Liver (tissue), 9 donors: ENCODE data around the gene LAMB3. TPM values are rescaled to one million over a fixed set of nuclear protein-coding genes. Genes with fewer than 3 reads are reported as not detected.

ENCODE experiments used
- DNase-seq: peaks from one replicate; pipeline ENCODE4 v3.0.0-alpha.2; 2017; ENCODE audit warnings: low spot score
- H3K27ac ChIP-seq, 2 donors: one replicate each; pipeline ENCODE4 v1.7.0; 2013; ENCODE audit warnings: inconsistent platforms in 2 of 2, low read length in 2 of 2, control low read depth in 1 of 2, low read depth in 1 of 2, mild to moderate bottlenecking in 1 of 2
- H3K27me3 ChIP-seq, 4 donors: one replicate each; pipeline versions ENCODE4 v1.6.1 to v1.7.0; 2013; ENCODE audit warnings: low read length in 3 of 4, inconsistent platforms in 1 of 4, mild to moderate bottlenecking in 1 of 4, moderate library complexity in 1 of 4; ENCODE audit not compliant: control insufficient read depth in 4 of 4, insufficient read depth in 4 of 4
- H3K36me3 ChIP-seq, 4 donors: one replicate each; pipeline versions ENCODE4 v1.6.1 to v1.7.0; 2013; ENCODE audit warnings: low read length in 3 of 4, mild to moderate bottlenecking in 3 of 4, low read depth in 1 of 4, moderate library complexity in 1 of 4; ENCODE audit not compliant: control insufficient read depth in 4 of 4, insufficient read depth in 3 of 4
- H3K4me1 ChIP-seq, 4 donors: one replicate each; pipeline versions ENCODE4 v1.6.1 to v1.7.0; 2013; ENCODE audit warnings: low read length in 3 of 4, mild to moderate bottlenecking in 3 of 4, moderate library complexity in 1 of 4; ENCODE audit not compliant: control insufficient read depth in 4 of 4, insufficient read depth in 4 of 4
- H3K4me3 ChIP-seq, 3 donors: one replicate each; pipeline versions ENCODE4 v1.6.1 to v1.7.0; 2013; ENCODE audit warnings: low read length in 3 of 3, control low read depth in 1 of 3, low read depth in 1 of 3, mild to moderate bottlenecking in 1 of 3
- H3K9ac ChIP-seq, 2 donors: one replicate each; pipeline ENCODE4 v1.7.0; 2013; ENCODE audit warnings: low read length in 2 of 2, mild to moderate bottlenecking in 2 of 2, moderate library complexity in 2 of 2, control low read depth in 1 of 2, low read depth in 1 of 2
- H3K9me3 ChIP-seq, 4 donors: one replicate each; pipeline versions ENCODE4 v1.6.1 to v1.7.0; 2013; ENCODE audit warnings: low read length in 3 of 4; ENCODE audit not compliant: control insufficient read depth in 4 of 4
- ATF3 ChIP-seq: IDR thresholded peaks from 2 replicates; pipeline ENCODE4 v1.6.1; 2016; ENCODE audit warnings: antibody characterized with exemption
- CTCF ChIP-seq: fragments of 150-350 bp; IDR thresholded peaks from 2 replicates; pipeline ENCODE4 v1.5.1; 2017; ENCODE audit warnings: improper control_type of control experiment, low read depth, low read length; ENCODE audit not compliant: missing input control
- EGR1 ChIP-seq, 2 donors: IDR thresholded peaks; 2 replicates each; pipeline ENCODE4 v1.6.1; 2016 to 2018; ENCODE audit warnings: antibody characterized with exemption in 2 of 2, low read depth in 2 of 2
- FOXA1 ChIP-seq: IDR thresholded peaks from 2 replicates; pipeline ENCODE4 v1.6.1; 2016; ENCODE audit warnings: antibody characterized with exemption
- GABPA ChIP-seq, 2 donors: IDR thresholded peaks in 1 of 2; conservative IDR thresholded peaks in 1 of 2; 2 replicates each; pipeline ENCODE4 v1.6.1; 2016; ENCODE audit warnings: antibody characterized with exemption in 2 of 2, mild to moderate bottlenecking in 1 of 2, moderate library complexity in 1 of 2
- HNF4A ChIP-seq, 2 donors: conservative IDR thresholded peaks; 2 replicates each; pipeline ENCODE4 v1.6.1; 2016; ENCODE audit warnings: antibody characterized with exemption in 2 of 2, mild to moderate bottlenecking in 2 of 2
- HNF4G ChIP-seq: IDR thresholded peaks from 2 replicates; pipeline ENCODE4 v1.6.1; 2016; ENCODE audit warnings: antibody characterized with exemption
- MAX ChIP-seq: IDR thresholded peaks from 2 replicates; pipeline ENCODE4 v1.6.1; 2016; ENCODE audit warnings: antibody characterized with exemption
- NR2F2 ChIP-seq: IDR thresholded peaks from 2 replicates; pipeline ENCODE4 v1.6.1; 2016; ENCODE audit warnings: antibody characterized with exemption
- RAD21 ChIP-seq, 2 donors: IDR thresholded peaks; 2 replicates each; pipeline ENCODE4 v1.6.1; 2016; ENCODE audit warnings: antibody characterized with exemption in 2 of 2, mild to moderate bottlenecking in 2 of 2
- REST ChIP-seq: IDR thresholded peaks from 2 replicates; pipeline ENCODE4 v1.6.1; 2016; ENCODE audit warnings: antibody characterized with exemption, mild to moderate bottlenecking
- RXRA ChIP-seq, 2 donors: IDR thresholded peaks; 2 replicates each; pipeline ENCODE4 v1.6.1; 2017 to 2018; ENCODE audit warnings: antibody characterized with exemption in 2 of 2, mild to moderate bottlenecking in 1 of 2
- YY1 ChIP-seq: IDR thresholded peaks from 2 replicates; pipeline ENCODE4 v1.6.1; 2016; ENCODE audit warnings: antibody characterized with exemption, mild to moderate bottlenecking
- ZBTB33 ChIP-seq: IDR thresholded peaks from 2 replicates; pipeline ENCODE4 v1.6.1; 2016; ENCODE audit warnings: antibody characterized with exemption
- WGBS: extraction: QIAGEN DNeasy Blood & Tissue Kit; methylation state at CpG from one replicate; pipeline ENCODE4 v1.1.7; 2013; 5-methylcytosine and 5-hydroxymethylcytosine counted together
- polyA plus RNA-seq, 2 donors: library from polyadenylated mRNA; stranded (reverse) in 1 of 2; unstranded in 1 of 2; fragments of 200-250 nt in 1 of 2; fragments of >200 nt in 1 of 2; fragmentation: Nextera tagmentation in 1 of 2; extraction: Ambion mirVana in 1 of 2; gene quantifications; one replicate each; pipeline versions ENCODE4 v1.2.1 to v1.2.3, GENCODE V29; 2013 to 2015
- total RNA-seq, 2 donors: library from RNA; depleted of rRNA; stranded (reverse); fragments of >200 nt; gene quantifications; one replicate each; pipeline ENCODE4 v1.2.3, GENCODE V29; 2014
- donor health status: healthy.
- donor health status: healthy.
- donor health status: healthy.
- donor health status: healthy.
- donor health status: healthy.

LAMB3 gene
- total and polyA plus RNA-seq, 4 donors, result 1.3 to 9.1 (median 5.6) TPM

- no peaks in the 10 kb centered on the region for H3K36me3 ChIP-seq
- H3K27me3 ChIP-seq, result peaks cover 0 to 8% (median 2%) of the 10 kb centered on the region in 4 donors
- no peak overlapping the region for H3K27ac ChIP-seq
- no peak overlapping the region for H3K4me3 ChIP-seq
- WGBS, result 57% methylated on average over 1 of the region's 1 CpG
- TF ChIP-seq ATF3 (no peak), GABPA (IDR thresholded peaks at IDR 0.05 in 1 of 2, conservative IDR thresholded peaks at IDR 0.05 in 1 of 2) (no peak), NR2F2 (no peak), ZBTB33 (no peak), EGR1 (IDR thresholded peaks at IDR 0.05; ENCODE audit: low read depth in 2 of 2) (no peak), FOXA1 (no peak), HNF4G (no peak), HNF4A (conservative IDR thresholded peaks at IDR 0.05) (no peak), MAX (no peak), RXRA (IDR thresholded peaks at IDR 0.05) (no peak), REST (no peak), YY1 (no peak)
- H3K9ac ChIP-seq, result no peak overlapping the region
- H3K4me1 ChIP-seq, result peaks cover 0 to 2% (median 0%) of the 10 kb centered on the region in 4 donors
- H3K9me3 ChIP-seq, result no peaks in the 10 kb centered on the region
- no peak for DNase-seq
Measured at GRCh38 chr1:209567698-209568175, 84.5 kb downstream of the LAMB3 start.

- DNase-seq, result peak; percentile 75
- 31% methylated on average over 15 of the region's 15 CpGs for WGBS
- no peaks in the 10 kb centered on the region for H3K9me3 ChIP-seq
- no peak overlapping the region for H3K9ac ChIP-seq
- H3K4me3 ChIP-seq, result no peak overlapping the region
- no peaks in the 10 kb centered on the region for H3K36me3 ChIP-seq
- H3K4me1 ChIP-seq, result peaks cover 0 to 2% (median 0%) of the 10 kb centered on the region in 4 donors
- peak; percentile 58 for TF ChIP-seq YY1
- peak; percentile 85 for TF ChIP-seq CTCF
- no peak for TF ChIP-seq GABPA (IDR thresholded peaks at IDR 0.05 in 1 of 2, conservative IDR thresholded peaks at IDR 0.05 in 1 of 2)
- TF ChIP-seq RAD21 (IDR thresholded peaks at IDR 0.05), result peak; percentile 90
- H3K27ac ChIP-seq, result no peak overlapping the region
- peaks cover 0 to 4% (median 2%) of the 10 kb centered on the region in 4 donors for H3K27me3 ChIP-seq
Measured at GRCh38 chr1:209565759-209566678, 86.2 kb downstream of the LAMB3 start.
